Measurements from ENCODE around the gene TAL1.
"Not testable (repeated sequence)": the region's sequence is repeated elsewhere in the genome, so short reads cannot be mapped to it uniquely, and the experiment has no call there.

TAL1 gene

DNA sequence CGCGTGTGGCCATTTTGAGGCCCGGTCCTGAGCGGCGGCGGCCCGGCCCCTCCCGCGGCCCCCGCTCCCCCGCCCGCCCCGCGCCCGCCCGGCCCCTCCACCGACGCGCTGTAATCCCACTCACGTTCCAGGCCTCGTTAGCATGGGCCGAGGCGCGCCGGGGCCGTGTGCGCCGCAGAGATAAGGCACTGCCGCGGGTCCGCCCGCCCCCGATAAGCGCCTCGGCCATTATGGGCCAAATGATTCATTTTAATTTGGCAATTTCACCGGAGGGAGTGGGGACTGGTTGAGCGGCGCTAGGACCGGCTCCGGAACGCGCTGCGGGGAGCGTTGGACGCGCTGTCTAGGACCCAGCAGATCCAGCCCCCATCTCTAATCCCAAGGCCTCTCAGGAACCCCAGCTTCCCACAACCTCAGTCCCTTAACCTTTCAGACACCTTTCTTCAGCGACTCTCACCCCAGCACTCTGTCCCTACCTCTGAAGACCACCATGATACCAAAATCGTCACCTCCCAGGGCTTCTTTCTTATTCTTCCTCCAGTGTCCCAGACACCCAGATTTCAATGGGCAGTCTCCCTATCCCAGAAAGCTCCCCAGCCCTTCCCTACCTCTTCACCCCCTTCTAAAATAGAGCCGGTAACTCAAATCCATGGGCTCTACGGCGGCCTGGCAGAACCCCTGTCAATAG lies at the start of gene TAL1:
TAL1 (minus strand) TSS at position 39 of the 688 bp plus-strand sequence. CDS start 6,337 bp downstream, outside the sequence.
- peak within 1 kb of the TSS; percentile 64 to 72 for H3K27ac ChIP-seq (ENCODE audit: low read depth in 2 of 2, low read length in 2 of 2)
- no peaks in the 10 kb centered on the region for H3K36me3 ChIP-seq (ENCODE audit: control insufficient read depth in 2 of 2, insufficient read depth in 2 of 2, low read length in 2 of 2)
- peak within 1 kb of the TSS; percentile 47 to 49 for H3K9ac ChIP-seq (ENCODE audit: low read depth in 1 of 2, low read length in 2 of 2)
- peaks cover 58 to 65% of the 10 kb centered on the region in 2 donors for H3K27me3 ChIP-seq (ENCODE audit: control insufficient read depth in 2 of 2, insufficient read depth in 2 of 2, low read length in 2 of 2)
- no peaks in the 10 kb centered on the region for H3K9me3 ChIP-seq (ENCODE audit: control insufficient read depth in 2 of 2, low read length in 2 of 2)
- peaks cover 5 to 8% of the 10 kb centered on the region in 2 donors for H3K4me1 ChIP-seq (ENCODE audit: control insufficient read depth in 2 of 2, insufficient read depth in 2 of 2, low read length in 2 of 2)
- H3K4me3 ChIP-seq (ENCODE audit: low read length in 2 of 2), result peak within 1 kb of the TSS; percentile 58 to 69

DNA sequence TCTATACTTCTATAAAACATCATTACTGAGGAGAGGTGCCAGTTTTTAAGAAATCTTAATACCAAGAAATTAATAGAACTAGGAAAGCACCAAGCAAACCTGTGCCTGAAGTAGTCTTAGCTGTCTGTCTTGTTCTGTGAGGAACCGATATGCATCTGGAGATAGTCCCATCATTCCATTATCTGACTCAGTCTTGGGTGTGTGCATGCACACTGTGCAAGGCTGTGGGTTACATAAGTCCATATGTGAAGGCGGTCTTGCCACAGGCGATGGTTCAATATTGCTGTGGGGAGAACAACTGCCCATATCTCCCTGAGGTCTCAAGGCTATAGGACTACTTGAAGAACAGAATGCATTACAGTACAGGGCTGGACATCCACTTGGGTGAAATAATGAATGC lies 48.1 kb upstream of the TAL1 start:
- Histone ChIP-seq H3K27me3 (ENCODE audit: control insufficient read depth in 2 of 2, insufficient read depth in 2 of 2, low read length in 2 of 2) (no peaks in the 10 kb centered on the region), H3K4me3 (ENCODE audit: low read length in 2 of 2) (no peak overlapping the region), H3K4me1 (ENCODE audit: control insufficient read depth in 2 of 2, insufficient read depth in 2 of 2, low read length in 2 of 2) (no peaks in the 10 kb centered on the region), H3K9me3 (ENCODE audit: control insufficient read depth in 2 of 2, low read length in 2 of 2) (no peaks in the 10 kb centered on the region), H3K27ac (ENCODE audit: low read depth in 2 of 2, low read length in 2 of 2) (no peak overlapping the region), H3K36me3 (ENCODE audit: control insufficient read depth in 2 of 2, insufficient read depth in 2 of 2, low read length in 2 of 2) (peaks cover 5 to 14% of the 10 kb centered on the region in 2 donors), H3K9ac (ENCODE audit: low read depth in 1 of 2, low read length in 2 of 2) (no peak overlapping the region)

DNA sequence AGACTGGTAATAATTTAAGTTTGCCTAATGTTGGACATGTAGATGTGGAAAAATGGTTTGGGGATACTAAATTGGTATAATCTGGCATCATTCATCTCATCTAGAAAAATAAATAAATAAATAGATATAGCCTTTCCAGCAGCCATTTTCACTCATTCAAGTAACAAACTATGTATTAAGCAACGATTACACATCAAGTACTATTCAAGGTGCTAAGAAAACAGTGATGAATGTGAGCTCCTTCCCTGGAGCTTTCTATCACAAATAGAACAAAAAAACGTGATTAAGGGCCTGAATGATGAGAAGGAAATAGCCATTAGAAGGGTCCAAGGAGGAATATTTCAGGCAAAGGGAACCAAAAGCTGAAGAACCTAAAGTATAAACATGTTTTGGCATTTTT lies 44.8 kb upstream of the TAL1 start:
- Histone ChIP-seq H3K36me3 (ENCODE audit: control insufficient read depth in 2 of 2, insufficient read depth in 2 of 2, low read length in 2 of 2) (peaks cover 5 to 14% of the 10 kb centered on the region in 2 donors), H3K9me3 (ENCODE audit: control insufficient read depth in 2 of 2, low read length in 2 of 2) (no peaks in the 10 kb centered on the region), H3K27me3 (ENCODE audit: control insufficient read depth in 2 of 2, insufficient read depth in 2 of 2, low read length in 2 of 2) (no peaks in the 10 kb centered on the region), H3K9ac (ENCODE audit: low read depth in 1 of 2, low read length in 2 of 2) (no peak overlapping the region), H3K27ac (ENCODE audit: low read depth in 2 of 2, low read length in 2 of 2) (no peak overlapping the region), H3K4me3 (ENCODE audit: low read length in 2 of 2) (no peak overlapping the region), H3K4me1 (ENCODE audit: control insufficient read depth in 2 of 2, insufficient read depth in 2 of 2, low read length in 2 of 2) (no peaks in the 10 kb centered on the region)

DNA sequence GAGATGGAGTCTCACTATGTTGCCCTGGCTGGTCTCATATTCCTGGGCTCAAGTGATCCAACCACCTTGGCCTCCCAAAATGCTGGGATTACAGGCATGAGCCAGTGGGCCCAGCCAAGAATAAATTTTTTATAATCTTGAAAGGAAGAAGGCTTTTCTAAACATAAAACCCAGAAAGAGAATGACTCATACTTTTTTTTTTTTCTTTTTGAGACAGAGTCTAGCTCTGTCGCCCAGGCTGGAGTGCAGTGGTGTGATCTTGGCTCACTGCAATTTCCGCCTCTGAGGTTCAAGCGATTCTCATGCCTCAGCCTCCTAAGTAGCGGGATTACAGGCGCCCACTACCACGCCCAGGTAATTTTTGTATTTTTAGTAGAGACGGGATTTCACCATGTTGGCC lies 43.8 kb upstream of the TAL1 start:
- H3K4me3 ChIP-seq (ENCODE audit: low read length in 2 of 2); H3K27me3 ChIP-seq (ENCODE audit: control insufficient read depth in 2 of 2, insufficient read depth in 2 of 2, low read length in 2 of 2); H3K4me1 ChIP-seq (ENCODE audit: control insufficient read depth in 2 of 2, insufficient read depth in 2 of 2, low read length in 2 of 2); H3K9me3 ChIP-seq (ENCODE audit: control insufficient read depth in 2 of 2, low read length in 2 of 2); H3K9ac ChIP-seq (ENCODE audit: low read depth in 1 of 2, low read length in 2 of 2); H3K27ac ChIP-seq (ENCODE audit: low read depth in 2 of 2, low read length in 2 of 2): not testable (repeated sequence)
- peaks cover 5 to 12% of the 10 kb centered on the region in 2 donors for H3K36me3 ChIP-seq (ENCODE audit: control insufficient read depth in 2 of 2, insufficient read depth in 2 of 2, low read length in 2 of 2)

DNA sequence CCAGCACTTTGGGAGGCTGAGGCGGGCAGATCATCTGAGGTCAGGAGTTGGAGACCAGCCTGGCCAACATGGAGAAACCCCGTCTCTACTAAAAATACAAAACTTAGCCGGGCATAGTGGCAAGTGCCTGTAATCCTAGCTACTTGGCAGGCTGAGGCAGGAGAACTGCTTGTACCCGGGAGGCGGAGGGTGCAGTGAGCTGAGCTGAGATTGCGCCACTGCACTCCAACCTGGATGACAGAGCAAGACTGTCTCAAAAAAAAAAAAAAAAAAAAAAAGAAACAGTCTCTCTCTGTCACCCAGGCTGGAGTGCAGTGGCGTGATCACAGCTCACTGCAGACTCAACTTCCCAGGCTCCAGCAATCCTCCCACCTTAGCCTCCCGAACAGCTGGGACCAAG lies 33.5 kb upstream of the TAL1 start:
- not testable (repeated sequence) for H3K27me3 ChIP-seq (ENCODE audit: control insufficient read depth in 2 of 2, insufficient read depth in 2 of 2, low read length in 2 of 2); H3K27ac ChIP-seq (ENCODE audit: low read depth in 2 of 2, low read length in 2 of 2)

DNA sequence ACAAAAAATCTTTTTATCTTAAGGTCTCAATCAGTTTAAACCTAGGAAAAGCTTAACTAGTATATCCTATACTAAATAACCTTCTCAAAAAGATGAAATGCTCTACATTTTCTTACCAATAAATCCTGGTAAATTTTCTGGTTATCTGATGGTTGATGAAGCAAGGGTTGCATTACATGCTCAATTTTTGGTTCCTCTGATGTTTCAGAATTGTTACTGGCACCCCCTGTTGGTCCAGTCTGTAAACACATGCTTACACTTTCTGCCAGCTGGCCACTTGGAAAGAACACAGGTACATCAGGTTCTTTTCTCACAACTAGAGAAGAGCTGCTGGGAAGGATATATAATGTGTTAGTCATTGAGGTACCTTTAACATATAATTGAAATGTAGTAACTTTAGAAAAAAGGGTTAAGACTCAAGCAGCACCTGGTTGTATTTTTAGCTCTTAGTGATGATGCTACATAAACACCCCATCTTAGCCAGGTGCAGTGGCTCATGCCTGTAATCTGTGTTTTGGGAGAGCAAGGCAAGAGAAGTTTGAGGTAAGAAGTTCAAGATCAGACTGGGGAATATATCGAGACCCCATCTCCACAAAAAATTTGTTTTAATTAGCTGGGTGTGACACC lies 30.9 kb upstream of the TAL1 start:
- no peaks in the 10 kb centered on the region for H3K27me3 ChIP-seq (ENCODE audit: control insufficient read depth in 2 of 2, insufficient read depth in 2 of 2, low read length in 2 of 2)
- H3K9me3 ChIP-seq (ENCODE audit: control insufficient read depth in 2 of 2, low read length in 2 of 2), result no peaks in the 10 kb centered on the region
- H3K4me3 ChIP-seq (ENCODE audit: low read length in 2 of 2), result no peak overlapping the region
- no peak overlapping the region for H3K9ac ChIP-seq (ENCODE audit: low read depth in 1 of 2, low read length in 2 of 2)
- H3K36me3 ChIP-seq (ENCODE audit: control insufficient read depth in 2 of 2, insufficient read depth in 2 of 2, low read length in 2 of 2), result peaks cover 0 to 9% of the 10 kb centered on the region in 2 donors
- no peak overlapping the region for H3K27ac ChIP-seq (ENCODE audit: low read depth in 2 of 2, low read length in 2 of 2)
- H3K4me1 ChIP-seq (ENCODE audit: control insufficient read depth in 2 of 2, insufficient read depth in 2 of 2, low read length in 2 of 2), result no peaks in the 10 kb centered on the region

More for the DNA sequence above, 33.5 kb upstream of the TAL1 start:
- H3K4me3 ChIP-seq (ENCODE audit: low read length in 2 of 2); H3K9me3 ChIP-seq (ENCODE audit: control insufficient read depth in 2 of 2, low read length in 2 of 2); H3K4me1 ChIP-seq (ENCODE audit: control insufficient read depth in 2 of 2, insufficient read depth in 2 of 2, low read length in 2 of 2); H3K36me3 ChIP-seq (ENCODE audit: control insufficient read depth in 2 of 2, insufficient read depth in 2 of 2, low read length in 2 of 2); H3K9ac ChIP-seq (ENCODE audit: low read depth in 1 of 2, low read length in 2 of 2): not testable (repeated sequence)

DNA sequence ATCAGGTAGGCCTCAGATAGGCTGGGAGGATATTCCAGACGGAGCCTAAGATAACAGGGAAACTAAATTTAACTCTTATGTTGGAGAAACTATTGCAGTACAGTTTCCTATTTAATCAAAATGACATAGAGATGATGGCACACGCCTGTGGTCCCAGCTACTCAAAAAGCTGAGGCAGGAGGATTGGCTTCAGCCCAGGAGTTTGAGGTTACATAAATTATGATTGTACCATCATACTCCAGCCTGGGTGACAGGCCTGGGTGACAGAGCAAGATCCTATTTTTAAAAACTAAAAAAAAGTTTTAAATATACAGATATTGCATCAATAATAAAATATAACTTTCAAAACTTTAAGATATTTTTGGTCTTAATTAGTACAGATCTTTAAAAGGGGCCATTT lies 25.2 kb upstream of the TAL1 start:
- H3K4me1 ChIP-seq (ENCODE audit: control insufficient read depth in 2 of 2, insufficient read depth in 2 of 2, low read length in 2 of 2), result no peaks in the 10 kb centered on the region
- H3K9ac ChIP-seq (ENCODE audit: low read depth in 1 of 2, low read length in 2 of 2), result no peak overlapping the region
- H3K27ac ChIP-seq (ENCODE audit: low read depth in 2 of 2, low read length in 2 of 2), result no peak overlapping the region
- no peak overlapping the region for H3K4me3 ChIP-seq (ENCODE audit: low read length in 2 of 2)
- no peaks in the 10 kb centered on the region for H3K9me3 ChIP-seq (ENCODE audit: control insufficient read depth in 2 of 2, low read length in 2 of 2)
- peaks cover 0 to 7% of the 10 kb centered on the region in 2 donors for H3K36me3 ChIP-seq (ENCODE audit: control insufficient read depth in 2 of 2, insufficient read depth in 2 of 2, low read length in 2 of 2)
- H3K27me3 ChIP-seq (ENCODE audit: control insufficient read depth in 2 of 2, insufficient read depth in 2 of 2, low read length in 2 of 2), result no peaks in the 10 kb centered on the region

DNA sequence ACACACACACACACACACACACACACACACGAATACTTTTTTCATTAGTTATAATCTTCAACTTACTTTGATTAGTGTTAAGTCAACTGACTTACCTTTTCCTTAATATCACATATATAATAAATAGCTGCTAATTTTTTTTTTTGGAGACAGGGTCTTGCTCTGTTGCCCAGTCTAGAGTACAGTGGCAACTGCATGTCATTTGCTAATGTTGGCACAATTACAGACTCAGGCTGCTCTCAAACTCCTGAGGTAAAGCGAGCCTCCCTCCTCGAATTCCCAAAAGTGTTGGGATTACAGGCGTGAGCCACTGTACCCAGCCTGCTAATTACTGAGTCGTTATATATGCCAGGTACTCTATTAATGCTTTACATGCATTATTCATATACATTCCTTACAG lies 20.8 kb upstream of the TAL1 start:
- Histone ChIP-seq H3K9ac (ENCODE audit: low read depth in 1 of 2, low read length in 2 of 2) (no peak overlapping the region), H3K4me3 (ENCODE audit: low read length in 2 of 2) (no peak overlapping the region), H3K27ac (ENCODE audit: low read depth in 2 of 2, low read length in 2 of 2) (no peak overlapping the region), H3K27me3 (ENCODE audit: control insufficient read depth in 2 of 2, insufficient read depth in 2 of 2, low read length in 2 of 2) (no peaks in the 10 kb centered on the region), H3K9me3 (ENCODE audit: control insufficient read depth in 2 of 2, low read length in 2 of 2) (no peaks in the 10 kb centered on the region), H3K4me1 (ENCODE audit: control insufficient read depth in 2 of 2, insufficient read depth in 2 of 2, low read length in 2 of 2) (no peaks in the 10 kb centered on the region), H3K36me3 (ENCODE audit: control insufficient read depth in 2 of 2, insufficient read depth in 2 of 2, low read length in 2 of 2) (peaks cover 0 to 1% of the 10 kb centered on the region in 2 donors)

DNA sequence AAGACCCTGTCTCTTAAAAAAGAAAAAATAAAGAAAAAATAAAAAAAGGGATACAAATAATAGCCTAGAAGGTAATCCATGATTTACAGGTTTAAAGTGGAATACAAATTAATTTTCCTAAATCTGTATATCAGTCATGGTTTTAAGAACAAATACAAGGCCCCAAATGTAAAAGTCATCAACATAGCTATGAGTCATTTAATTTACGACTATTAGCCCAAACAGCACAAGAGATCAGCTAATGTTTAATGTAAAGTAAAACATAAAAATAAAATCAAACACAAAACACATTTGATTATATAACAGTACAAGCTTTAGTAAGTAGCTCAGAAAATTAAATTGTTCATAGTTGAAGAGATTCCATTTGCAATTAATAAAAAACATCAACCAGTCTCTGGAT lies 20.3 kb upstream of the TAL1 start:
- no peak overlapping the region for H3K9ac ChIP-seq (ENCODE audit: low read depth in 1 of 2, low read length in 2 of 2)
- H3K4me3 ChIP-seq (ENCODE audit: low read length in 2 of 2), result no peak overlapping the region
- no peaks in the 10 kb centered on the region for H3K9me3 ChIP-seq (ENCODE audit: control insufficient read depth in 2 of 2, low read length in 2 of 2)
- no peaks in the 10 kb centered on the region for H3K27me3 ChIP-seq (ENCODE audit: control insufficient read depth in 2 of 2, insufficient read depth in 2 of 2, low read length in 2 of 2)
- H3K4me1 ChIP-seq (ENCODE audit: control insufficient read depth in 2 of 2, insufficient read depth in 2 of 2, low read length in 2 of 2), result no peaks in the 10 kb centered on the region
- no peak overlapping the region for H3K27ac ChIP-seq (ENCODE audit: low read depth in 2 of 2, low read length in 2 of 2)
- H3K36me3 ChIP-seq (ENCODE audit: control insufficient read depth in 2 of 2, insufficient read depth in 2 of 2, low read length in 2 of 2), result no peaks in the 10 kb centered on the region

DNA sequence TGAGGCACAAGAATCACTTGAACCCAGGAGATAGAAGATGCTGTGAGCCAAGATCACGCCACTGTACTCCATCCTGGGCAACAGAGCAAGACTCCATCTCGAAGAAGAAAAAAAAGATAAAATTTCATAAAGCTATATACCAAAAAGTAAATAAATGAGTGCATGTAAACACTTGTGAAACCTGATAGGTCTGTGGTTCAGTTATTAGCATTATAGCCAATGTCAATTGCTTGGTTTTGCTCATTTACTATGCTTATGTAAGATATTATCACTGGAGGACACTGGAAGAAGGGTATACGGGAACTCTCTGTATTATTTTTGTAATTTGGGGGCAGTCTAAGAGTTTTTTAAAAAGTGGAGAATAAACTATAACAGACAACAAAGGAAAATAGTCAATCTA lies 17.7 kb upstream of the TAL1 start:
- no peaks in the 10 kb centered on the region for H3K36me3 ChIP-seq (ENCODE audit: control insufficient read depth in 2 of 2, insufficient read depth in 2 of 2, low read length in 2 of 2)

More for the DNA sequence above, 17.7 kb upstream of the TAL1 start:
- no peaks in the 10 kb centered on the region for H3K9me3 ChIP-seq (ENCODE audit: control insufficient read depth in 2 of 2, low read length in 2 of 2)
- H3K9ac ChIP-seq (ENCODE audit: low read depth in 1 of 2, low read length in 2 of 2), result no peak overlapping the region
- no peak overlapping the region for H3K4me3 ChIP-seq (ENCODE audit: low read length in 2 of 2)
- H3K27me3 ChIP-seq (ENCODE audit: control insufficient read depth in 2 of 2, insufficient read depth in 2 of 2, low read length in 2 of 2), result no peaks in the 10 kb centered on the region
- H3K27ac ChIP-seq (ENCODE audit: low read depth in 2 of 2, low read length in 2 of 2), result no peak overlapping the region
- H3K4me1 ChIP-seq (ENCODE audit: control insufficient read depth in 2 of 2, insufficient read depth in 2 of 2, low read length in 2 of 2), result no peaks in the 10 kb centered on the region

All from mucosa of rectum (tissue), 2 donors.